A673 (cell line): Measurements from ENCODE around the gene APOL1.

Experiments
- EZH2 ChIP-seq: fragments of 200-600 bp; sonication (generic); IDR thresholded peaks from 2 replicates; pipeline ENCODE4 v1.6.1; 2017; ENCODE audit warnings: borderline replicate concordance, low read depth, mild to moderate bottlenecking, mixed read lengths, antibody characterized with exemption, low read length; ENCODE audit not compliant: poor library complexity, severe bottlenecking
- TF ChIP-seq, protein P1 (sequence below): fragments of 300-800, 200-600 bp; sonication (generic); conservative IDR thresholded peaks from 2 replicates; pipeline ENCODE4 v1.5.1; 2017; ENCODE audit warnings: low read depth, mild to moderate bottlenecking, antibody characterized with exemption, low read length, moderate library complexity, mixed read lengths

DNA sequence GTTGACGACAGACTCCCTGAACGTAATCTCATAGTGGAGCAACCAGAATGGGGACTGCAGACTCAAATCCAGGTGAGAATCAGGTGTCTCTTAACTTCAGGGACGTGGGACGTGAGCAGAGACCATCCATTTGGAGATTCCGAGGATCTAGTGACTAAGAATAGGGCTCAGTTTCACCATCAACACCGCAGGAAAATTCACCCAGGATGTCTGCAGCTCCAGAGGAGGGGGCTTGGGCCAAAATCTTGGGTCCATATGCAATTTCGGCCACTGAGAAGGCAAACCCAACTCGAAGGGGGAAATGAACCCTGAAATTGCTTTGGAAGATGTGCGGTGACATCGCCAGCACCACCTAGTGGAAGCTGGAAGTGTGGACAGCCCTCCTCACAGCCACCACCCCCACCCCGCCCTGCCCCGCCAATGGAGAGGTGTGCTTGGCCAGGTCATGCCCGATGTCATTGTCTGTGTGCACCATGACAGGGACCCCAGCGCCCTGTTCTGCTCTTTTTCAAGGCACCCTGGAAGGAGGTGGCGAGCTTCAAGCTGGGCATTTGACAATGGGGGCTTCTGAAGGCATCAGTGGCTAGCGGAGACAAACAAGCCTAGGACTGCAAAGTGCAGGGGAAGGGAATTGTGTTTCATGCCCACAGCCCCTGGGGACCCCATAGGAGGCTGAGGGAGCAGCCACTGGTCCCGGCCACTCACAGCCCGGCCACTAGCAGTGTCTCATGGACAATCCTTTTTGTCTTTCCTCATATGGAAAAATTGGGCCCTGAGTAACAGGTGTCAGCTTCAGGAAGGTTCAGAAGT lies 24.8 kb downstream of the APOL1 start:
- no peak for TF ChIP-seq EZH2
- TF ChIP-seq, protein P1, sequence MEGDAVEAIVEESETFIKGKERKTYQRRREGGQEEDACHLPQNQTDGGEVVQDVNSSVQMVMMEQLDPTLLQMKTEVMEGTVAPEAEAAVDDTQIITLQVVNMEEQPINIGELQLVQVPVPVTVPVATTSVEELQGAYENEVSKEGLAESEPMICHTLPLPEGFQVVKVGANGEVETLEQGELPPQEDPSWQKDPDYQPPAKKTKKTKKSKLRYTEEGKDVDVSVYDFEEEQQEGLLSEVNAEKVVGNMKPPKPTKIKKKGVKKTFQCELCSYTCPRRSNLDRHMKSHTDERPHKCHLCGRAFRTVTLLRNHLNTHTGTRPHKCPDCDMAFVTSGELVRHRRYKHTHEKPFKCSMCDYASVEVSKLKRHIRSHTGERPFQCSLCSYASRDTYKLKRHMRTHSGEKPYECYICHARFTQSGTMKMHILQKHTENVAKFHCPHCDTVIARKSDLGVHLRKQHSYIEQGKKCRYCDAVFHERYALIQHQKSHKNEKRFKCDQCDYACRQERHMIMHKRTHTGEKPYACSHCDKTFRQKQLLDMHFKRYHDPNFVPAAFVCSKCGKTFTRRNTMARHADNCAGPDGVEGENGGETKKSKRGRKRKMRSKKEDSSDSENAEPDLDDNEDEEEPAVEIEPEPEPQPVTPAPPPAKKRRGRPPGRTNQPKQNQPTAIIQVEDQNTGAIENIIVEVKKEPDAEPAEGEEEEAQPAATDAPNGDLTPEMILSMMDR = peak; percentile 79
